Measurements from ENCODE around the gene BNC2.
A peak's percentile ranks its signal among the peaks of the same experiment; 100 is the strongest.
"Not testable (repeated sequence)": the region's sequence is repeated elsewhere in the genome, so short reads cannot be mapped to it uniquely, and the experiment has no call there.

Gene BNC2

DNA sequence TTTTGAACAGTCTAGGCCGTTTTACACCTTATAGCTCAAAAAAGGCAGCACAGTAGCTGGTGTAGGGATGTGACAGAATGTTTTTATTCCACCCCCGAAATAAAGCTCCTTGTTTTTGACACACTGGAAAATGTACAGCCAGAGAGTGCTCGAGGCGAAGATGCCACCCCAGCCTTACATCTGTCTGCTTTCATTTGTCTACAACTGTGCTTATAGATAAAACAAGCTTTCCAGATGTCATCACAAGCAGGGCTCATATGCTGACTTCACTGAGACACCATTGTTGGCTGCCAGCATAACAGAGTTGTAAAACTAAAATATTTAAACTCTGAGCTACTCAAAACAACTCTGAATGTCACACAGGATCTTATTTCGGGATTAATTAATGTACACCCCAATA, 386.3 kb downstream of the BNC2 start:
- DNase-seq, result no peak

- DNase-seq, result no peak
Measured at GRCh38 chr9:16482764-16483163, 387.7 kb downstream of the BNC2 start.

GRCh38 chr9:16480584-16480983, 389.9 kb downstream of the BNC2 start:
- DNase-seq, result not testable (repeated sequence)

DNA sequence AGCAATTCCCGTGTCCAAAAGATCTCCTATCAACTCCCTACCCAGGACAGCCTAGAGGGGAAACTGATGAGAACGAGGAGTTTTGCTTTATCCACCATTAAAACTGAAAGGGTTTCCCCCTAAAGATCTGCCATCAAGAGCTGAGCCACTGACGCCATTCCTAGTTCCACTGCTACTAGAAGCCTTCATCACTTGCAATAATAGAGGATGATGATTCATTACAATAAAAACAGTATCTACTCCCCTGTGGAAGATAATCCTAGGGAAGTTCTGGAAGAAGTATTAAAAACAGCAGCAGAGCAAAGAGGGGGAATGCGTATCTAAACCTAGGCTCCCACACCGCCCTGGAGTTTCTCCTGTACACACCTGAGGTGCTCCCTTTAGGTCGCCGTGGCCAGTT, 394.5 kb downstream of the BNC2 start:
- no peak for DNase-seq

- DNase-seq, result no peak
Measured at GRCh38 chr9:16475257-16475656, 395.2 kb downstream of the BNC2 start.

- peak; percentile 2 for DNase-seq
Measured at GRCh38 chr9:16469184-16469583, 401.3 kb downstream of the BNC2 start.

DNA sequence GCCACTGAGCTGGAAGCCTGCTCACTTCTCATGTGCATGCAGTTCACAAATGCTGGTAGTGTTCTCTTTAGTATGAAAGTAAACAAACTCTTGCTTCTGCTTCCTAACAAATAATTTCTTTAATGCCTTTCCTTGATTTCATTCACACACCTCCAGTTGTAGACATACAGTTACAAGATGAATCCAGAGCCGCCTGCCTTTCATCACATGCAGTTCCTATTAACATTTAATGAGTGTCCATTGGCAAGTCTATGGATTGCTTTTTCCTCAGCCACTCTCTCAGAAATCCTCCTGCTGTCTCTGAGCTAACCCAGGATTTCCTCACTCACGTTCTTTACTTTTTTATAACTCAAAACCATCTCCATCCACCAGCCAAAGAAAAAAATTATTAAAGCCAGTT, 408.6 kb downstream of the BNC2 start:
- DNase-seq, result no peak

DNA sequence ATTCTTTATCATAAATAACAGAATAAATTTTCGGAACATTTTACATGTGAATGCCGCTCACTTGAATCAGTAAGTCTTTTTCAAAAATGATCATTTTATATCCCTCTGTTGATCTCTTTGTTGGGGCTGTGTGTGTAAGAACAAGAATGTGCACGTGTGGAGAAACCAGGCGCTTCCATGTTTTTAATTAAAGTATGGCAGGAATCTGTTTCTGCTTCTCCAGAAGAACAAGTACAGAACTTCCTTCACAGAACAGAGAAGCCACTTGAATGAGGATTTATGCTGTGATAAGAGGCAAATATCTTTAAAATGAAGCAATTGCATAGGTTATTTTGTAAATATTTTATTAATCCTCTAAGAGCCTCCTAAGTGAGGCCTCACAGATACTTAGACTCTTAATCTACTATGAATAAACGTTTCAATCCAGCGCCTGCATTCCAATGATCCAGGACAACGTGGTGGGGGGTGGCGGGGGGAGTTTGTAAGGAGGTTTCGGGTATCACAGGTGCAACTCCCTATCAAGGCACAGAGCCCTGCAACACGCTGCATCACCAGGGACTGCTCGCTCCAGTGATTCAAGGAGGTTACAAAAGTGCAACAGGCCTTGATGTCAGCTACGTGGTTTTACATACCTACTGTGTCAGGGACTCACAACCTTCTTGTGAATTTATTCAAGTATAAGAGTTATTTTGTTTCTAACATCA, 409.2 kb downstream of the BNC2 start:
- no peak for DNase-seq

DNA sequence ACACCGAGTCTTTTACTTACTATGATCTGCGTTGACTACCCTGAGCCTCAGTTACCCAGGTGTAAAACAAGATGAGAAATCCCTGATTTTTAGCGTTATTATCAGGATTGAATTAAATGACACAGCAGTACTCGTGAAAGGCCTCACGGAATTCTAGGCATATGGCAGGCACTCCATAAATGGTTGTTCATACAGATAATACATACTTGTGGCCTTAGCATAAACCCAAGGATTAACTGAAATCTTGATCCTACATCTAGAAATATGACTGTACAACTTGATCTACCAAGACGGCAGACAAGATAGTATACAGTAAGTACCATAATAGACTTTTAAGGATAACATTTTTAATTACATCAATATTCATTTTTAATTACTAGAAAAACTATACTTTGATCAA, 409.8 kb downstream of the BNC2 start:
- DNase-seq, result no peak

DNA sequence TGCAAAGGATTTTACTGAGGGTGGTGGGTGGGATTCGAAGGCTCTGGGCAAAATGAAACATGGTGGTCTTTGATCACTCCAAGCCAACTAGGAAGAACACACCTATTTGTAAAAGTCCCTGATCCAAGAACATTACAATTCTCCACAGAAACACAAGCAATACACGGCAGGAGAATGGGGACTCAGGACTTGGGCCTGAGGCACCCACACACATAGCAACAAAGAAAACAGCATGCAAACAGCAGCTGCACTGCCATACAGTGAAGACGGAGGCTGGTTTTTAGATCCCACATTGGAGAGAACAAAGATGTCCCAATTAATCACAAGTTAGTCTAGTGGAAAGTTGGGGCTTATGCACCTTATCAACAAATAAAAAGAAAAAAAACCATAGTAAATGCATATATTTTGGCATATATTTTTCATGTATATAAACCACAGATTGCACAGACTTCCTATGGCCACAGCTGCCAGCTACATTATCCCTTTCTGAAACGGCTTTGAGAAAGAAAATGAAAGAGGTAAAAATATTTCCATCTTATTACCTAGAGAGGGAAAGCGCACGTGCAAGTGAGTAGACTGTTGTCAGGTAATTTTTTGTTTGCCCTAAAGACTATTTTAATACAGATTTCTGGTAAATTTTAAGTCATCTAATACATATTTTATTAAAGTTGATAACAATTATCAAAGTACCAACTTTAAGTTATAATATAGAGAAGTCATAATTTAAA, 410.9 kb downstream of the BNC2 start:
- no peak for DNase-seq

- DNase-seq, result no peak
Measured at GRCh38 chr9:16458696-16459420, 411.6 kb downstream of the BNC2 start.

- no peak for DNase-seq
Measured at GRCh38 chr9:16455842-16456241, 414.6 kb downstream of the BNC2 start.

DNA sequence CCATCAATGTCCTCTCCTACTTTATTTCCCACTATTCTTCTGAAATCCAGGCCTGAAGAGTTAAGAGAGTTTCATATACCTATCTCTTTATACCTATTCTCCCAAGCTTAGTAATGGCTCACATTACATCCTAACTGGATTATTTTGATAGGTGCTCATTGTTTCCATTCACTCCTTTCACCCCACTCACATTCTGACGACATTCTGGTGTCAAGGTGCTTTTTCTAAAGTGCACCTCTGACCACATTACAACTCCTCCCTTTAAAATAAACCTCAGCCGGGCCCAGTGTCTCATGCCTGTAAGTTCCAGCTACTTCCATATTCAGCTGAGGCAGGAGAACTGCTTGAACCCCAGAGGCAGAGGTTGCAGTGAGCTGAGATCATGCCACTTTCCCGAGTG, 417.1 kb downstream of the BNC2 start:
- DNase-seq, result no peak

DNA sequence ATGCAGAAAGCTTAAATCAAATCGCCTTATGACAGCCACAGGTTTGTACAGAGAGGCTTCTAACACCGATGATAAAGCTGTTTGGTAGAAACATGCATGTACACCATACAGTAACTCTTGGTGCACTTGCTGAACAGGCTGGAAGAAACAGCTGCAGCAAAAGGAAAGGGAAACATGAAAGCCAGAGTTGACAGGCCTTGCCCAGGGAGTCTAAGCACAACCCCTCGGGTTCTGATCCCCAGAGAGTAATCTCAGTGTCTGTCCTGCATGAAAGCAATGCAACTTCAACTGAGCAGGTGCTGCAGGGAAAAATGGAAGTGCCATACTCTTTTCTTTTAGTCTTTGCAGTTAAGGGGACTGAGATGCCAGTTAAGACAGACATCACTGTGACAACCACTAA, 419.9 kb downstream of the BNC2 start:
- no peak for DNase-seq

DNA sequence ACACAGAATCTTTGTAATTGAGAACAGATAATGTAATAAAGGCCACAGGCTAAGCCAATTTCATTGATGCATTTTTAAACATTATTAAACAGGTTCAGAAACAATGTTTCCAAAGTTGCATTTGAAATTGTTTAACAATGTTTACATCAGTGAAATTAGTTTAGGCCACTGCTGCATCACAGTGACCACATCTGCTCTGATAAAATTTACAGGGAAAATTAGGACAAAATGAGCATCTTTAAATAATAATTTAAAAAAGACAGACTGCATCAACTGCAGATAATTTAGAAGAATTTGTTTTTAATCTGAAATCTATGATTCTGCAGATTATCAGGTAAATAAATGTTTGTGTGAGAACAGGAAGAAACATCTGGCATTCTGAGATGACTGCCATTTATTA, 420.4 kb downstream of the BNC2 start:
- no peak for DNase-seq

DNA sequence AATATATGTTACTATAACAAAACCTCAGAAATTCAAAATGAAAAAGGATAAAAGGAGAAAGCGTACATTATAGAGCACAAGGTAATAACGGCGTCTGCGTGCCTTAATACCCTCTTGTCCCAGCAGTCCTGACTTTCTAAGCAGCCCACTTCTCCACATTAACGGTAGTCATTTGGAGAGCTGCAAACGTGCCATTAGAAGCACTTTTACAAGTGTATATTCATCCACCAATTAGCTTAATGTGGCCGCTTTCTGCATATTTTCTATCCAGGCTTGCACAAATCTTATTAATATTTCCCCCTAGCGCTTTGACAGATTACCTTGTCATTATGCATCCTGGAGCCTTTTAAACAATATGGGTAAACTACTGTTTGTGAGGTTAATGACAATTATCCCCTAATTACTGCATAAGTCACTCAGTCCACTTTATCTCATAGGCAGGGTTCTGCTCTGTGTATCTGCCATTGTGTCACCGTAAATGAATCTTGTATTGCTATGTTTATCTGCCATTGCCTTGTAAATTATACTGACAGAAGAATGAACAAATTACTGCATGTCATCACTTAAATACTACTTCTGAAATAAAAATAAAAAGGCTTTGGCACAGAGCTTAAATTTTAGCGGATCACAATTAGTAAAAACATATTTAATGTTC, 421.3 kb downstream of the BNC2 start:
- DNase-seq, result no peak

DNA sequence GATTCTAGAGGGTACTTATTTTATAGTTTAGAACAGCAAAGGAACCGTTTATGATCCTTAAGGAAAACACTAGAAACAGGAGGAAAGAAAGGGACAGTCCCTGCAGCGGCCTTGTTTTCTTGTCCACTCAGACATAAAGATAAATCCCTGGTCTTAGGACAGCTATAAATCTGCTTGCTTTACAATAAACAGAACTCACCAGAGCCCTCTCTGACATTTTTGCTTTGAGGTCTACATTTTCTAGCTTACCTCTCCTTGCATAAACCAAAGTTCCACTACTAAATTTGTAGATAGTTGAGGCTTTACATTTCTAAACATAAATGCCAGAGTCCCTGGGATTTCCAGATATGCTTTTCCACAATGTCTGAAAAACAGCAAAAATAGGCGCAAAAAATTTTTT, 422.5 kb downstream of the BNC2 start:
- no peak for DNase-seq

DNA sequence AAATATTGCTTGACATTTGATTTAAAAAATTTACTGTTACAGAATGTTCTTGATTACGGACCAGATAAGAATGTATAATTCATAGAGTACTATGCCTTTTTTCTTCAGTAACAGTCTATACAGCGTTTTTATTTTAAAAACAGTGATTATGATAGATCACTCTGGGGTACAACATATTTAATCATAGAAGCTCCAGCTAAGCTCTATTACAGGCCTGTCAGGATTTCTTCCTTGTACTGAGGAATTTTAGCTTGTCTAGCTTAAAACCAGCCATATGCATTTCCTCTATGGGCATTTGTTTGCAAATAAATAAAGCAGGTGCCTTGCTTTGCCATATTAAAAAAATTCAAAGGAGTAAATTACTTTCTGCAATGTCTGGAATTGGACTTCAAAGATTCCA, 423.8 kb downstream of the BNC2 start:
- DNase-seq, result no peak

DNA sequence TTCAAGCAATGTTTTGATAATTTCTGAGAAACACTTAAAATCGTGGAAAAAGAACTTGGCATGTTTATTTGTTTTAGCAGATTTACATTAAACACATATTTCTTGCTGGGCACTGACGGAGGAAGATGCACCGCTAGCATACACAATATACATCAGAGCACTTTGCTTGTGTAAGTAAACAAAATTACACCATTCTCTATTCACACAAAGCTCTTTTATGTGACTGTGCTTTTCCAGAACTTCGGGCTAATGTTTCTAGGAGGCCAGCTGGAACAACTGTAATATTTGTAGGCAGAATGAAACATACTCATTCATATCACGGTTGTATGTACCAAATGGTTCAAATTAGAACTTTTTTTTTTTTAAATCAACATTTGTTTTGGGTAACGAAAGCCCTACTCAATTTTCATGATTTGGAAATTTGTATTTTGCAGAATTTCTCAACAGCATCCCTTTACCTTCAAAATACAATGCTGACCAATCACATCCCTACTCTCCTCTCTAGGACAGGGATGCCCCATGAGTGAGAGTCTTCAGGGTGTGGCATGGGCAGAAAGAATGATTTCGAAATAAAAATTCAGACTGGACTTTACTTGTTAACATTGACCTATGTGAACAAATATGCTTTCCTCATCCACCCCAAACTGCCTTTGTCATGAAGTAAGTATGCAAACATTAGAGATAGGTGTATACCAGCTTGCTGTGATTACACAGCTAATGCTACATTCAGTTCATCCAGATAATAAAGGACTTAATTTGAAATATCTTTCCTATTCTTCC, 425.1 kb downstream of the BNC2 start:
- DNase-seq, result no peak

- DNase-seq, result no peak
Measured at GRCh38 chr9:16442622-16443021, 427.8 kb downstream of the BNC2 start.

GRCh38 chr9:16441791-16442190, 428.7 kb downstream of the BNC2 start:
- DNase-seq, result no peak

DNA sequence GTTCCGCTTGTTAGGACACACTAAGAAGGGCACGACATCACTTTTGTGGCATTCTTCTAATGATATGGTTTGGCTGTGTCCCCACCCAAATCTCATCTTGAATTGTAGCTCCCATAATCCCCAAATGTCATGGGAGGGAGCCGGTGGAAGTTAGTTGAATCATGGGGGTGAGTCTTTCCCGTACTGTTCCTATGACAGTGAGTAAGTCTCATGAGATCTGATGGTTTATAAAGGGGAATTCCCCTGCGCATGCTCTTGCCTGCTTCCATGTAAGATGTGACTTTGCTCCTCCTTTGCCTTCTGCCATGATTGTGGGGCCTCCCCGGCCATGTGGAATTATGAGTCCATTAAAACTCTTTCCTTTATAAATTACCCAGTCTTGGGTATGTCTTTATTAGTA, 431.6 kb downstream of the BNC2 start:
- not testable (repeated sequence) for DNase-seq

- DNase-seq, result no peak
Measured at GRCh38 chr9:16436545-16436944, 433.9 kb downstream of the BNC2 start.

Data from hematopoietic multipotent progenitor cell treated with erythropoietin and hydrocortisone succinate and interleukin-3 and kit ligand, for 4 days (in vitro differentiated cells).